Measurements from ENCODE around the gene DHX9.

- TF ChIP-seq CTCF (IDR thresholded peaks at IDR 0.05; ENCODE audit: low read depth, low read length), result no peak
- no peak for TF ChIP-seq MYC (IDR thresholded peaks at IDR 0.05; ENCODE audit: low read depth, low read length)
- no peak for TF ChIP-seq POLR2A (IDR thresholded peaks at IDR 0.05; ENCODE audit: extremely low read depth, insufficient read length)
- TF ChIP-seq MAX (IDR thresholded peaks at IDR 0.05; ENCODE audit: low read depth, low read length), result no peak
Observed at GRCh38 chr1:182816863-182817262, 22.3 kb upstream of the DHX9 start.

Measured in NB4 (cell line).